ENCODE data around the gene RFTN1. TPM values are rescaled to one million over a fixed set of nuclear protein-coding genes. Genes with fewer than 3 reads are reported as not detected.

The RFTN1 gene
- total and polyA plus RNA-seq, 8 donors = 1.9 to 14.0 (median 2.9) TPM

DNA sequence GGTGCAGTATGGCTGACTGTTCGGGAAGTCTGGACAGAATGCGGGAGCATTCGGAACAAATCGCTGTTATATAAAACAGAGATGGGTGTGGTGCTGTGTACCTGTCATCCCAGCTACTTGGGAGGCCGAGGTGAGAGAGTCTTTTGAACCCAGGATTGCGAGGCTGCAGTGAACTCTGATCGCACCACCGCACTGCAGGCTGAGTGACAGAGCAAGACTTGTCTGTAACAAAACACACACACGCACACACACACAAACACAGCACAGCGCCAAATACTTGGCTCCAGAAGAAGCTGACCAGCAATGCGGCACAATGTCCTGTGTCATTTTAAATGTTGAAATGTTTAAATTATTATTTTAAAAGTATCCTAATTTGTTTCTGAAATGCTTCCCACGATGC lies 12.6 kb downstream of the RFTN1 start:
- H3K36me3 ChIP-seq = no peaks in the 10 kb centered on the region
- intact Hi-C loops (cut with DNase I) = no loop called here
- H3K27ac ChIP-seq = no peak overlapping the region
- H3K9me3 ChIP-seq = no peaks in the 10 kb centered on the region
- no peak overlapping the region for H3K4me3 ChIP-seq
- TF ChIP-seq, protein P1, sequence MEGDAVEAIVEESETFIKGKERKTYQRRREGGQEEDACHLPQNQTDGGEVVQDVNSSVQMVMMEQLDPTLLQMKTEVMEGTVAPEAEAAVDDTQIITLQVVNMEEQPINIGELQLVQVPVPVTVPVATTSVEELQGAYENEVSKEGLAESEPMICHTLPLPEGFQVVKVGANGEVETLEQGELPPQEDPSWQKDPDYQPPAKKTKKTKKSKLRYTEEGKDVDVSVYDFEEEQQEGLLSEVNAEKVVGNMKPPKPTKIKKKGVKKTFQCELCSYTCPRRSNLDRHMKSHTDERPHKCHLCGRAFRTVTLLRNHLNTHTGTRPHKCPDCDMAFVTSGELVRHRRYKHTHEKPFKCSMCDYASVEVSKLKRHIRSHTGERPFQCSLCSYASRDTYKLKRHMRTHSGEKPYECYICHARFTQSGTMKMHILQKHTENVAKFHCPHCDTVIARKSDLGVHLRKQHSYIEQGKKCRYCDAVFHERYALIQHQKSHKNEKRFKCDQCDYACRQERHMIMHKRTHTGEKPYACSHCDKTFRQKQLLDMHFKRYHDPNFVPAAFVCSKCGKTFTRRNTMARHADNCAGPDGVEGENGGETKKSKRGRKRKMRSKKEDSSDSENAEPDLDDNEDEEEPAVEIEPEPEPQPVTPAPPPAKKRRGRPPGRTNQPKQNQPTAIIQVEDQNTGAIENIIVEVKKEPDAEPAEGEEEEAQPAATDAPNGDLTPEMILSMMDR (IDR thresholded peaks at IDR 0.05) = no peak
- H3K4me1 ChIP-seq = no peaks in the 10 kb centered on the region
- 79% methylated on average over 12 of the region's 12 CpGs for WGBS, 2 donors
- ATAC-seq (no peak), FAIRE-seq (no peak), DNase-seq (no peak)
- no peaks in the 10 kb centered on the region for H3K27me3 ChIP-seq

DNA sequence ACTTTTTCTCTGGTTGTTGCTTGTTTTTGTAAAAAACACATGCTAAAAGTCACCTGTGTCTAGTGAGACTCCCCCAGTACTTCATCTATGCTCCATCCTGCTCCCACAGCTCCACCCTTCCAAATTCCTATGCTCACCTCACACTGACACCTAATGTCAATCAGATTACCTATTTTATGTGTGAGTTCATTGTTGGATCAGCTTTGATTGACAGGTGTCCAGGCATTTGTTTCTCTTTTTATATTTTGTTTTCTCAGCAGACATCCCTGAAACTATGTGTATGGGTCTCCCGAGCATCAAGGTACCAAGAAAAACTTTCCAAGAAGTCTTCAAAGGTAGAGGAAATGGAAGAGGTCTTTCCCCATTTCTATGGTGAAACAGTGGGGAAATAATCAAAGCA lies 13.4 kb downstream of the RFTN1 start:
- TF ChIP-seq, protein P1 (IDR thresholded peaks at IDR 0.05) = no peak
- DNase-seq (no peak), ATAC-seq (no peak), FAIRE-seq (no peak)
- intact Hi-C loops (cut with DNase I) = no loop called here
- 72 to 94% methylated on average over 1 of the region's 1 CpG for WGBS, 2 donors
- Histone ChIP-seq H3K4me1 (no peaks in the 10 kb centered on the region), H3K4me3 (no peak overlapping the region), H3K27me3 (no peaks in the 10 kb centered on the region), H3K27ac (no peak overlapping the region), H3K36me3 (no peaks in the 10 kb centered on the region), H3K9me3 (no peaks in the 10 kb centered on the region)

DNA sequence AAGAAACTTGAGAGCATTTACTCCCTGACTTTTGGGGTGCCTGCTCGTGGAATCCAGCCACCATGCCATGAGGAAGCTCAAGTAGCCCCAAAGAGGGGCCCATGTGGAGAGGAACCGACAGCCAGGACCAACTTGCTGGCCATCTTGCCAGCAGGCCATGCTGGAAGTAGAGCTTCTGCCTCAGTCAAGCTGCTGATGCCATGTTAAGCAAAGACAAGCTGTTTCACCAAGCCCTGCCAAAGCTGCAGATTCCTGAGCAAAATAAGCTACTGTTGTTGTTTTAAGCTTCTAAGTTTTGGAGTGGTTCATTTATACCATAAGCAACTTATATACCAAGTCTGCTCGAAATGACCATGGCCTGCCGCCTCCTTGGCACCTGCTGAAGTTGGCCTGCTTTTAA lies 14.1 kb downstream of the RFTN1 start:
- Histone ChIP-seq H3K27ac (no peak overlapping the region), H3K4me3 (no peak overlapping the region), H3K9me3 (no peaks in the 10 kb centered on the region), H3K27me3 (no peaks in the 10 kb centered on the region), H3K4me1 (no peaks in the 10 kb centered on the region), H3K36me3 (no peaks in the 10 kb centered on the region)
- ATAC-seq (no peak), DNase-seq (no peak), FAIRE-seq (no peak)
- TF ChIP-seq, protein P1 (IDR thresholded peaks at IDR 0.05) = no peak
- intact Hi-C loops (cut with DNase I) = no loop called here
- WGBS, 2 donors = 68 to 80% methylated on average over 4 of the region's 4 CpGs

DNA sequence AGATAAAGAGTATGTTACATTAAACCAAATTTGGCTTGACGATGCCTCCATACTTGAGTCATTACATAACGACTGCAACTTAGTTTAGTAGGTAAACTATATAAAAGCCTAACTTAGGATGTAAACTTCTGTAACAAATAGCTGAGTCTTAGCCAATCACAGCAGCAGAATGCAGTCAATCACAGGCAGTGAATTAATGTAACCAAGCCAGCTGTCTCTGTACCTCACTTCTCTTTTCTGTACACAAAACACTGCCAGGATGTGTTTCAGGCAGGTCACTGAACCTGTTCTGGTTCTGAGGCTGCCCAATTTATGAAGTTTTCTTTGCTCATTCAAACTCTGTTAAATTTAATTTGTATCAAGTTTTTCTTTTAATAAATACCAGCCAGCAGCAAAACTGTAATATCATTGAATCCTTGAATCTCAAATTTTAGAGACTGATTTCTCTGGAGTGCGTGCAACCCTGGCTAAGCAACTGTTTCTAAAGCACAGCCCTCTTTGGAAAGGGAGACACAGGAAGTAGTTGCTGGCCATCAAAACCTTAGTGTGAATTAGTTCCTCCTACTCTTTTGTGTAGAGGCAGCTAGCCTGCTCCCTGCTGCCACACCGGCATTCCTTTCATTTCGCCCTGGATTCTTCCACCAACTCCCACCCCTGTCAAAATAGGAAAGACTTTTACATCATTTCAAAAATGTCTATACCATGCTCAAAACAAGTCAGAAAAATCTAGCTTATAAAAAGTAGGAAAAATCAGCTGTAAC lies 15.2 kb downstream of the RFTN1 start:
- H3K27me3 ChIP-seq = no peaks in the 10 kb centered on the region
- ATAC-seq (no peak), DNase-seq (no peak), FAIRE-seq (no peak)
- no peak overlapping the region for H3K27ac ChIP-seq
- TF ChIP-seq, protein P1 (IDR thresholded peaks at IDR 0.05) = no peak
- H3K36me3 ChIP-seq = no peaks in the 10 kb centered on the region
- no peak overlapping the region for H3K4me3 ChIP-seq
- no peaks in the 10 kb centered on the region for H3K4me1 ChIP-seq
- H3K9me3 ChIP-seq = no peaks in the 10 kb centered on the region
- intact Hi-C loops (cut with DNase I) = no loop called here
- 69 to 70% methylated on average over 5 of the region's 5 CpGs for WGBS, 2 donors

GRCh38 chr3:16496408-16497222 lies 16.9 kb downstream of the RFTN1 start:
- intact Hi-C loops (cut with DNase I) = no loop called here
- Histone ChIP-seq H3K36me3 (no peaks in the 10 kb centered on the region), H3K27ac (no peak overlapping the region), H3K4me3 (no peak overlapping the region), H3K4me1 (no peaks in the 10 kb centered on the region), H3K27me3 (no peaks in the 10 kb centered on the region), H3K9me3 (no peaks in the 10 kb centered on the region)
- TF ChIP-seq, protein P1 (IDR thresholded peaks at IDR 0.05) = no peak
- 59 to 74% methylated on average over 10 of the region's 10 CpGs for WGBS, 2 donors
- FAIRE-seq (no peak), DNase-seq (no peak), ATAC-seq (no peak)

Data from pancreas (tissue), 10 donors.